Right lobe of liver (tissue), 4 donors: Measurements from ENCODE around the gene TMC8.

ENCODE experiments used
- CTCF ChIP-seq, 4 donors: fragments of 200-600 bp in 3 of 4; fragments of 450-650 bp in 1 of 4; IDR thresholded peaks; one replicate each; pipeline versions ENCODE4 v1.5.1 to v1.8.0; 2016 to 2022; ENCODE audit warnings: antibody characterized with exemption in 4 of 4, mild to moderate bottlenecking in 2 of 4
- POLR2A ChIP-seq: fragments of 450-650 bp; IDR thresholded peaks from one replicate; pipeline ENCODE4 v1.6.1; 2017; ENCODE audit warnings: antibody characterized with exemption, mild to moderate bottlenecking
- donor health status: DM: no; HTN: no; CAD: no.
- donor health status: DM: no; HTN: no; CAD: no.
- donor health status: DM: no; HTN: yes; CAD: no.

GRCh38 chr17:78101112-78101511 is 29.5 kb upstream of the TMC8 start:
- TF ChIP-seq CTCF (IDR thresholded peaks at IDR 0.05), result no peak
- no peak for TF ChIP-seq POLR2A
